ENCODE results near the gene NEB.

NEB gene

GRCh38 chr2:151761687-151762086, 27.4 kb upstream of the NEB start:
- Histone ChIP-seq H3K4me1 (ENCODE audit: control insufficient read depth, low read length) (peaks cover 11% of the 10 kb centered on the region), H4K20me1 (ENCODE audit: control insufficient read depth, insufficient read depth, low read depth, low read length) (no peaks in the 10 kb centered on the region), H3K4me3 (ENCODE audit: low read length) (no peak overlapping the region)

GRCh38 chr2:151761193-151761592, 26.9 kb upstream of the NEB start:
- H3K9me3 ChIP-seq (ENCODE audit: control insufficient read depth, insufficient read depth, low read length), result no peaks in the 10 kb centered on the region
- H3K4me2 ChIP-seq (ENCODE audit: low read length), result no peak overlapping the region
- no peaks in the 10 kb centered on the region for H3K36me3 ChIP-seq (ENCODE audit: control insufficient read depth, low read length)
- H3K27ac ChIP-seq (ENCODE audit: low read depth, low read length), result no peak overlapping the region
- H3K27me3 ChIP-seq (ENCODE audit: control insufficient read depth, low read length), result no peaks in the 10 kb centered on the region
- no peaks in the 10 kb centered on the region for H3F3A ChIP-seq (ENCODE audit: control insufficient read depth, insufficient read depth)
- no peaks in the 10 kb centered on the region for H3K79me2 ChIP-seq (ENCODE audit: control insufficient read depth, low read length)
- H4K20me1 ChIP-seq (ENCODE audit: control insufficient read depth, insufficient read depth, low read depth, low read length), result no peaks in the 10 kb centered on the region
- TF ChIP-seq CTCF (IDR thresholded peaks at IDR 0.05; ENCODE audit: low read depth, low read length, poor library complexity, severe bottlenecking), result no peak
- no peak for TF ChIP-seq EZH2phosphoT487 (IDR thresholded peaks at IDR 0.05; ENCODE audit: borderline replicate concordance, low read length)
- peaks cover 7% of the 10 kb centered on the region for H3K4me1 ChIP-seq (ENCODE audit: control insufficient read depth, low read length)
- H3K9me2 ChIP-seq (replicated peaks; ENCODE audit: control insufficient read depth, low read length), result no peaks in the 10 kb centered on the region
- H3K4me3 ChIP-seq (ENCODE audit: low read length), result no peak overlapping the region

More at GRCh38 chr2:151761687-151762086, 27.4 kb upstream of the NEB start:
- TF ChIP-seq CTCF (IDR thresholded peaks at IDR 0.05; ENCODE audit: low read depth, low read length, poor library complexity, severe bottlenecking), result no peak
- Histone ChIP-seq H3K27ac (ENCODE audit: low read depth, low read length) (no peak overlapping the region), H3K9me2 (replicated peaks; ENCODE audit: control insufficient read depth, low read length) (no peaks in the 10 kb centered on the region), H3K9me3 (ENCODE audit: control insufficient read depth, insufficient read depth, low read length) (no peaks in the 10 kb centered on the region), H3K4me2 (ENCODE audit: low read length) (no peak overlapping the region), H3K27me3 (ENCODE audit: control insufficient read depth, low read length) (no peaks in the 10 kb centered on the region), H3K36me3 (ENCODE audit: control insufficient read depth, low read length) (no peaks in the 10 kb centered on the region), H3K79me2 (ENCODE audit: control insufficient read depth, low read length) (no peaks in the 10 kb centered on the region), H3F3A (ENCODE audit: control insufficient read depth, insufficient read depth) (no peaks in the 10 kb centered on the region)

GRCh38 chr2:151760139-151760650, 25.9 kb upstream of the NEB start:
- Histone ChIP-seq H3F3A (ENCODE audit: control insufficient read depth, insufficient read depth) (no peaks in the 10 kb centered on the region), H3K4me3 (ENCODE audit: low read length) (no peak overlapping the region), H3K27me3 (ENCODE audit: control insufficient read depth, low read length) (no peaks in the 10 kb centered on the region), H3K9me3 (ENCODE audit: control insufficient read depth, insufficient read depth, low read length) (no peaks in the 10 kb centered on the region), H3K9me2 (replicated peaks; ENCODE audit: control insufficient read depth, low read length) (no peaks in the 10 kb centered on the region), H3K4me2 (ENCODE audit: low read length) (no peak overlapping the region), H3K4me1 (ENCODE audit: control insufficient read depth, low read length) (no peaks in the 10 kb centered on the region), H3K79me2 (ENCODE audit: control insufficient read depth, low read length) (no peaks in the 10 kb centered on the region), H3K36me3 (ENCODE audit: control insufficient read depth, low read length) (no peaks in the 10 kb centered on the region), H4K20me1 (ENCODE audit: control insufficient read depth, insufficient read depth, low read depth, low read length) (no peaks in the 10 kb centered on the region), H3K27ac (ENCODE audit: low read depth, low read length) (no peak overlapping the region)
- TF ChIP-seq CTCF (IDR thresholded peaks at IDR 0.05; ENCODE audit: low read depth, low read length, poor library complexity, severe bottlenecking) (no peak), EZH2phosphoT487 (IDR thresholded peaks at IDR 0.05; ENCODE audit: borderline replicate concordance, low read length) (no peak)
